ENCODE results near the gene EVI5L. TPM values are rescaled to one million over a fixed set of nuclear protein-coding genes. Genes with fewer than 3 reads are reported as not detected.
A peak's percentile ranks its signal among the peaks of the same experiment; 100 is the strongest.

Gene EVI5L
- total and polyA plus RNA-seq, 7 experiments from 2014 or later, result 2.5 to 12.2 (median 8.3) TPM

- no peaks in the 10 kb centered on the region for H3K36me3 Mint-ChIP-seq
- Histone ChIP-seq H3K27ac (ENCODE audit: low read depth, low read length) (no peak overlapping the region), H3K4me1 (ENCODE audit: control insufficient read depth in 2 of 2, insufficient read depth in 2 of 2, low read length in 2 of 2) (peaks cover 0 to 16% of the 10 kb centered on the region in 2 donors), H3K4me3 (ENCODE audit: low read length) (no peak overlapping the region), H3K9me3 (ENCODE audit: control insufficient read depth in 2 of 3, low read length in 3 of 3) (no peaks in the 10 kb centered on the region), H3K36me3 (ENCODE audit: control insufficient read depth in 2 of 3, insufficient read depth in 3 of 3, low read length in 3 of 3) (no peaks in the 10 kb centered on the region), H3K27me3 (ENCODE audit: control insufficient read depth in 2 of 2, insufficient read depth in 2 of 2, low read length in 2 of 2) (no peaks in the 10 kb centered on the region)
- DNase-seq, result no peak
- H3K4me3 Mint-ChIP-seq, result no peak overlapping the region
- ChIA-PET CTCF (interaction anchor here (0.6 to 1.7 kb wide), 2 partner anchors 9 to 37 kb away, joined by 3 to 5 read pairs; no protein-coding TSS in a partner anchor), POLR2A (interaction anchor here (0.6 to 1.1 kb wide), 3 partner anchors 43 to 219 kb away, joined by 3 read pairs; partner anchors contain the start of gene MAP2K7)
- peaks cover 0 to 29% (median 0%) of the 10 kb centered on the region in 5 donors for H3K27me3 Mint-ChIP-seq
- H3K27ac Mint-ChIP-seq, result no peak overlapping the region
- no peak for ATAC-seq
- H3K4me1 Mint-ChIP-seq, result peaks cover 2 to 16% (median 4%) of the 10 kb centered on the region in 7 donors
- intact Hi-C loops (cut with micrococcal nuclease), result no loop called here
- H3K9me3 Mint-ChIP-seq, result peaks cover 0 to 1% (median 0%) of the 10 kb centered on the region in 11 donors
Measured at GRCh38 chr19:7859831-7860713, 30.1 kb downstream of the EVI5L start.

- intact Hi-C loops (cut with micrococcal nuclease), result no loop called here
- Mint-ChIP-seq H3K27ac (no peak overlapping the region), H3K4me1 (peaks cover 7 to 23% (median 10%) of the 10 kb centered on the region in 7 donors), H3K9me3 (peaks cover 0 to 3% (median 0%) of the 10 kb centered on the region in 11 donors), H3K36me3 (no peaks in the 10 kb centered on the region), H3K27me3 (peaks cover 0 to 36% (median 0%) of the 10 kb centered on the region in 5 donors), H3K4me3 (peak overlapping the region in 7 of 10 donors; percentile 23 to 74 (median 51))
- peaks cover 0 to 16% of the 10 kb centered on the region in 2 donors for H3K4me1 ChIP-seq (ENCODE audit: control insufficient read depth in 2 of 2, insufficient read depth in 2 of 2, low read length in 2 of 2)
- H3K9me3 ChIP-seq (ENCODE audit: control insufficient read depth in 2 of 3, low read length in 3 of 3), result no peaks in the 10 kb centered on the region
- H3K4me3 ChIP-seq (ENCODE audit: low read length), result no peak overlapping the region
- ATAC-seq (no peak), DNase-seq (no peak)
- no peaks in the 10 kb centered on the region for H3K36me3 ChIP-seq (ENCODE audit: control insufficient read depth in 2 of 3, insufficient read depth in 3 of 3, low read length in 3 of 3)
- H3K27ac ChIP-seq (ENCODE audit: low read depth, low read length), result no peak overlapping the region
- H3K27me3 ChIP-seq (ENCODE audit: control insufficient read depth in 2 of 2, insufficient read depth in 2 of 2, low read length in 2 of 2), result no peaks in the 10 kb centered on the region
- CTCF ChIA-PET, result interaction anchor here (0.6 to 1.7 kb wide), 4 partner anchors 8 to 39 kb away, joined by 3 to 5 read pairs (median 3); no protein-coding TSS in a partner anchor
- POLR2A ChIA-PET, result interaction anchor here (0.6 to 2.1 kb wide), 5 partner anchors 42 to 792 kb away, joined by 3 to 10 read pairs (median 3); partner anchors contain the start of genes MAP2K7, SNAPC2 and ZNF557
Measured at GRCh38 chr19:7860714-7861618, 30.9 kb downstream of the EVI5L start.

- Histone ChIP-seq H3K4me1 (ENCODE audit: control insufficient read depth in 2 of 2, insufficient read depth in 2 of 2, low read length in 2 of 2) (peaks cover 0 to 16% of the 10 kb centered on the region in 2 donors), H3K27me3 (ENCODE audit: control insufficient read depth in 2 of 2, insufficient read depth in 2 of 2, low read length in 2 of 2) (no peaks in the 10 kb centered on the region), H3K36me3 (ENCODE audit: control insufficient read depth in 2 of 3, insufficient read depth in 3 of 3, low read length in 3 of 3) (no peaks in the 10 kb centered on the region), H3K4me3 (ENCODE audit: low read length) (peak overlapping the region; percentile 50), H3K27ac (ENCODE audit: low read depth, low read length) (no peak overlapping the region), H3K9me3 (ENCODE audit: control insufficient read depth in 2 of 3, low read length in 3 of 3) (no peaks in the 10 kb centered on the region)
- ATAC-seq (no peak), DNase-seq (no peak)
- H3K4me1 Mint-ChIP-seq, result peaks cover 7 to 23% (median 10%) of the 10 kb centered on the region in 7 donors
- H3K4me3 Mint-ChIP-seq, result peak overlapping the region; percentile 23 to 83 (median 64)
- H3K27ac Mint-ChIP-seq, result no peak overlapping the region
- peaks cover 0 to 3% (median 0%) of the 10 kb centered on the region in 11 donors for H3K9me3 Mint-ChIP-seq
- H3K36me3 Mint-ChIP-seq, result no peaks in the 10 kb centered on the region
- CTCF ChIA-PET, result interaction anchor here (0.7 to 1.7 kb wide), 3 partner anchors 7 to 38 kb away, joined by 3 to 5 read pairs (median 3); no protein-coding TSS in a partner anchor
- H3K27me3 Mint-ChIP-seq, result peaks cover 0 to 42% (median 0%) of the 10 kb centered on the region in 5 donors
- POLR2A ChIA-PET, result interaction anchor here (0.6 to 2.1 kb wide), 6 partner anchors 11 to 793 kb away, joined by 3 to 10 read pairs (median 3); partner anchors contain the start of genes MAP2K7, SNAPC2 and ZNF557
- intact Hi-C loops (cut with micrococcal nuclease), result loop anchor here in 1 of 2 donors (1.0 kb wide), 3 partner anchors 8 to 58 kb away; partner anchors contain the start of gene SNAPC2
Measured at GRCh38 chr19:7861619-7862412, 31.8 kb downstream of the EVI5L start.

- H3K27me3 ChIP-seq (ENCODE audit: control insufficient read depth in 2 of 2, insufficient read depth in 2 of 2, low read length in 2 of 2), result no peaks in the 10 kb centered on the region
- H3K27me3 Mint-ChIP-seq, result peaks cover 0 to 47% (median 0%) of the 10 kb centered on the region in 5 donors
- peak overlapping the region; percentile 50 for H3K4me3 ChIP-seq (ENCODE audit: low read length)
- peaks cover 0 to 1% (median 0%) of the 10 kb centered on the region in 11 donors for H3K9me3 Mint-ChIP-seq
- H3K4me1 ChIP-seq (ENCODE audit: control insufficient read depth in 2 of 2, insufficient read depth in 2 of 2, low read length in 2 of 2), result peaks cover 0 to 16% of the 10 kb centered on the region in 2 donors
- ChIA-PET CTCF (no interaction called here), POLR2A (interaction anchor here (0.7 to 2.1 kb wide), 3 partner anchors 10 to 58 kb away, joined by 3 to 10 read pairs (median 4); partner anchors contain the start of genes MAP2K7 and SNAPC2)
- peak; percentile 84 for ATAC-seq
- H3K27ac Mint-ChIP-seq, result no peak overlapping the region
- peak overlapping the region; percentile 23 to 83 (median 64) for H3K4me3 Mint-ChIP-seq
- H3K4me1 Mint-ChIP-seq, result peaks cover 7 to 23% (median 10%) of the 10 kb centered on the region in 7 donors
- no peak overlapping the region for H3K27ac ChIP-seq (ENCODE audit: low read depth, low read length)
- no peaks in the 10 kb centered on the region for H3K9me3 ChIP-seq (ENCODE audit: control insufficient read depth in 2 of 3, low read length in 3 of 3)
- intact Hi-C loops (cut with micrococcal nuclease), result loop anchor here in 1 of 2 donors (1.0 kb wide), 3 partner anchors 8 to 58 kb away; partner anchors contain the start of gene SNAPC2
- no peaks in the 10 kb centered on the region for H3K36me3 ChIP-seq (ENCODE audit: control insufficient read depth in 2 of 3, insufficient read depth in 3 of 3, low read length in 3 of 3)
- DNase-seq, result peak; percentile 49 to 78 (median 69)
- H3K36me3 Mint-ChIP-seq, result no peaks in the 10 kb centered on the region
Measured at GRCh38 chr19:7862413-7862951, 32.5 kb downstream of the EVI5L start.

GRCh38 chr19:7863157-7863970 lies 33.3 kb downstream of the EVI5L start:
- Mint-ChIP-seq H3K27ac (no peak overlapping the region), H3K36me3 (no peaks in the 10 kb centered on the region), H3K27me3 (peaks cover 0 to 53% (median 0%) of the 10 kb centered on the region in 5 donors), H3K9me3 (peaks cover 0 to 1% (median 0%) of the 10 kb centered on the region in 11 donors), H3K4me1 (peaks cover 9 to 26% (median 12%) of the 10 kb centered on the region in 7 donors), H3K4me3 (peak overlapping the region in 4 of 10 donors; percentile 41 to 74 (median 49))
- no peaks in the 10 kb centered on the region for H3K27me3 ChIP-seq (ENCODE audit: control insufficient read depth in 2 of 2, insufficient read depth in 2 of 2, low read length in 2 of 2)
- POLR2A ChIA-PET, result interaction anchor here (0.6 to 2.1 kb wide), 4 partner anchors 10 to 176 kb away, joined by 3 to 10 read pairs (median 6); partner anchors contain the start of gene SNAPC2
- intact Hi-C loops (cut with micrococcal nuclease), result no loop called here
- no peak overlapping the region for H3K4me3 ChIP-seq (ENCODE audit: low read length)
- no peaks in the 10 kb centered on the region for H3K36me3 ChIP-seq (ENCODE audit: control insufficient read depth in 2 of 3, insufficient read depth in 3 of 3, low read length in 3 of 3)
- CTCF ChIA-PET, result interaction anchor here (1.7 kb wide), 1 partner anchor 81 kb away, joined by 6 read pairs; no protein-coding TSS in a partner anchor
- ATAC-seq (no peak), DNase-seq (no peak)
- peaks cover 1 to 16% of the 10 kb centered on the region in 2 donors for H3K4me1 ChIP-seq (ENCODE audit: control insufficient read depth in 2 of 2, insufficient read depth in 2 of 2, low read length in 2 of 2)
- H3K27ac ChIP-seq (ENCODE audit: low read depth, low read length), result no peak overlapping the region
- no peaks in the 10 kb centered on the region for H3K9me3 ChIP-seq (ENCODE audit: control insufficient read depth in 2 of 3, low read length in 3 of 3)

Measured in naive thymus-derived CD4-positive, alpha-beta T cell (primary cell).